COLO668 (cell line): Measurements from ENCODE around the gene GON4L.
"Not testable (repeated sequence)": the region's sequence is repeated elsewhere in the genome, so short reads cannot be mapped to it uniquely, and the experiment has no call there.

Source experiments
- DNase-seq: peaks from one replicate; lab custom pipeline; 2025; ENCODE audit not compliant: unreplicated experiment; lab: John Stamatoyannopoulos, UW

The GON4L gene

GRCh38 chr1:155856975-155857930 is at the start of gene GON4L:
Gene GON4L, minus strand, starts transcription at chr1:155857214. Its CDS starts 3,434 bp downstream, at chr1:155853780.
- DNase-seq: peak; percentile 96

DNA sequence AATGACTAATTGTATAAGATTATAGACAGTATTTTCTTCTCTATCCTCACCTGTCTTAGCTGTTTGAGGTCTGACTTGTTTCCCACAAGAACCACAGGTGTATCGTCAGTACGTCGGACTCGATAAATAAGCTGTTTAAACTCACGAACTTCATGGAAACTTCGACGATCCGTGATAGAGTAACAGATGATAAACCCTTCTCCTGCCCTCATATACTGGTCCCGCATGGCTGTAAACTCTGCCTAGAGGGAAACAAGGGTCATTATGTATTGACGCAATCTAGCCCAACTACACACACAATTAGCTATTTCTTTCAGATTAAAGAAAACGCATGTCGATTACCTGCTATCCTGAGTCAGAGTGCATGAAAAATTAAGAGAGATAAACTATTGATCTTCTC is 47.2 kb upstream of the GON4L start:
- DNase-seq: no peak

DNA sequence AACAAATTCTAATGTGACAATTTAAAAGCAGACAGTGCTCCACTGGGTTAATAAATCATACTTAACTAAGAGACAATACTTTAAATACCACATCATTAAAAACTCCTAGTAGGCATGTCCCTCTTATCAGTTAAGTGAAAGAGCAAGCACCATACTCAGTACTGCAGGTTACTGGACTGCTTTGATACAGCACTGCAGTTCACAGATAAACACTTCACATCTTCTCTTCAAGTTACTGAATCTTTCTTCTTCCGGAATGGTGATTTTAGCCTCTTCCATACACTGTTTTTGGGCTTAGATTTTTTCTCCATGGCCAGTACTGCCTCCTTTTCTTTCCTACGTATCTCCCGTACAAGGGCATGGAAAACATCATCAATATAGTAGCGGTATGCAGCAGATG is 43.1 kb upstream of the GON4L start:
- no peak for DNase-seq

- DNase-seq: no peak
Observed at GRCh38 chr1:155899683-155900082, 42.7 kb upstream of the GON4L start.

GRCh38 chr1:155898888-155899287 is 41.9 kb upstream of the GON4L start:
- no peak for DNase-seq

DNA sequence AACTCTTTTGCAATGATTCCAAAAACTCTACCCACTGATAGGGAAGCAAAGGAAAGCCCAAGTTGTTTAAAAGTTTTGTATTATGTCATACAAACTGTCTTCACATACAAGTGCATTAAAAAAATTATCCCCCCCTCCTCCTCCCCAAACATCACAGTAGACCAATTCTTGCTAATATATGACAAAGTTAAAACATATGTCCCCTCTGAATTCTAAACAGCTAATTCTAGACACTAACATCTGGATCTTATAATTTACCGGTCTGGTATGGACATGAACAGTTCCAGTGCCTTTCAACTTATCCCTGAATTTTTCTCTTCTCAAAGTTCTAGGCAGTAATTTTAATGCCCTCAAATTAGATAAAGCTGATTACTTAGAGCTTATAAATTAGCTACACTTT is 40.7 kb upstream of the GON4L start:
- DNase-seq: no peak

- DNase-seq: not testable (repeated sequence)
Observed at GRCh38 chr1:155896476-155896875, 39.5 kb upstream of the GON4L start.

DNA sequence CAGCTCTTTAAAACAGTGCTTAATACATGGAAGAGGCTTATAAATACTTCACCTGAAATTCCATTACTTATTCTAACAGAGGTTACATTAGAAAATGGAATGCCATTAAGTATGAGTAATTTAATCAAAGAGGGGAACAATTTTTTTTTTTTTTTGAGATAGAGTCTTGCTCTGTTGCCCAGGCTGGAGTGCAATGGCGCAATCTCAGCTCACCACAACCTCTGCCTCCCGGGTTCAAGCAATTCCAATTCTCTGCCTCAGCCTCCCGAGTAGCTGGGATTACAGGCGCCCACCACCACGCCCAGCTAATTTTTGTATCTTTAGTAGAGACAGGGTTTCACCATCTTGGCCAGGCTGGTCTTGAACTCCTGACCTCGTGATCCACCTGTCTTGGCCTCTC is 38.6 kb upstream of the GON4L start:
- not testable (repeated sequence) for DNase-seq

DNA sequence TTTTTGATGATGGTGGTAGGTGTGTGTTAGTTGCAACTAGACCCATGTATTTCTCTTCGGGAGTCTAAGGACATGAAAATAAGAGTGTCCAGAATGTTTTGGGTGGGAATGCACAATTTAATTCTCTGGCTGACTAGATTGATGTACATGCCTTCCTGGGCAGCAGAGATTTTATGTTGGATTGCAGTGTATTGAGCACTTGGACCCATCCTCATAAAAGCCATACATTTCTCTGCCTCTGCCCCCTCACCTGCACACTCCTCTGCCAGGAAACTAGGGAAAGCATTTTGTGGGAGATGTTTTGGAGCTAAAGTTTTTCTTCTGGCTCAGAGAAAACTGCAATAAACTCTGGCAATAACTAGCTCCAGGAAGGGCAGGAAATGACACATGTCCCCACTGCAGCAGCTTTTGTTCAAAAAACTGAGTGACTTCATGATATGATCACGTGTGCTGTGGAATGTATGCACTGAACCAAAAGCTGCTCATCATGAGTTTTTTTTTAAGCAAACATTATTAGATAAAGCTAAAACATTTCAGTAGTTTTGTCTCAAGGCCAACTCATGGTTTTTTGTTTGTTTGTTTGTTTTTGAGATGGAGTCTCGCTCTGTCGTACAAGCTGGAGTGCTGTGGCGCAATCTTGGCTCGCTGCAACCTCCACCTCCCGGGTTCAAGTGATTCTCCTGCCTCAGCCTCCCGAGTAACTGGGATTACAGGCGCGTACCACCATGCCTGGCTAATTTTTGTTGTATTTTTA is 36.6 kb upstream of the GON4L start:
- DNase-seq: no peak

GRCh38 chr1:155892796-155893195 is 35.8 kb upstream of the GON4L start:
- no peak for DNase-seq

DNA sequence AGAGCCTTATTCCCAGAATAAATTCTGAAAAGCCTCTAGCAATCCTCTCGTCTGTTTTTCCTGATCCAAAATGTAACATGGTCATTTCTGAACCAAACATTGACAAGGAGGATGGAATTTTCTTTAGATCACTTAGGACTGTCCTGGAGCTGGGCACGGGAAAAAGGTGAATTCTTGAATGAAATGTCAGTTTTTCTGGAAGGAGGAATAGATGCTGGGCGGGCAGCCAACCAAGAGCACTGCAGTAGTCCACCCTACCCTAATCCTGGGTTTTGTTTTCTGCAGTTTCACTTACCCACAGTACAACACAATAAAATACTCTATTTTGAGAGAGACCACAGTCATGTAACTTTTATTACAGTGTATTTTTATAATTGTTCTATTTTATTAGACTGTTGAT is 33.2 kb upstream of the GON4L start:
- DNase-seq: no peak

DNA sequence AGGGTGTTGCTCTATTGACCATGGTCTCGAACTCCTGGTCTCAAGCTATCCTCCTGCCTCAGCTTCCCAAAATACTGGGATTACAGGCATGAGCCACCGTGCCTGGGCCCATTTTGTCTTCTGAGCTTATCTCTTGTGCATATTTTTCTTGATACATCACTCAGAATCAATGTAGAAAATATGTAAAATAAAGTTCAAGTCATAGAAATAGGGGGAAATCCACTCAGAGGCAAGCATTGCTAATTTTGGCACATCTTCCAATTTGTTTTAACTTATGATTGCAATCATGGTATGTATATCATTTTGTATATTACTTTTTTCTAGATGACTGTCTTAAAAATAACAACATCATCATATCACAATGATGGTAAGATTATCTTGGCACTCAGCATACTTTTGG is 32.6 kb upstream of the GON4L start:
- DNase-seq: no peak

DNA sequence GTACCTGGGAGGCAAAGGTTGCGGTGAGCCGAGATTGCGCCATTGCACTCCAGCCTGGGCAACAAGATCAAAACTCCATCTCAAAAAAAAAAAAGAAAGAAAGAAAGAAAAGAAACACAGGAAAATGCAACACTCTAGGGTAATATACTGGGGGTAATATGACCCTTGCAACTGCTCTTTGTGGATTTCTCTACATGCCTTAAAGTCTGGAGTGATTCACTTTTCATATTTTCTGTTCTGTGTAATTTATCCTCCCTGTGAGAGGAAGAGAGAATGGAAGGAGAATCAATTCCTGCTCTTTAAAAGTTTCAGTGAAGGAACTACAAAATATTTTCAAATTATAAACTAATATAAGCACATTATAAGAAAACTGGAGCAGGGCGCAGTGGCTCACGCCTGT is 31.5 kb upstream of the GON4L start:
- no peak for DNase-seq

DNA sequence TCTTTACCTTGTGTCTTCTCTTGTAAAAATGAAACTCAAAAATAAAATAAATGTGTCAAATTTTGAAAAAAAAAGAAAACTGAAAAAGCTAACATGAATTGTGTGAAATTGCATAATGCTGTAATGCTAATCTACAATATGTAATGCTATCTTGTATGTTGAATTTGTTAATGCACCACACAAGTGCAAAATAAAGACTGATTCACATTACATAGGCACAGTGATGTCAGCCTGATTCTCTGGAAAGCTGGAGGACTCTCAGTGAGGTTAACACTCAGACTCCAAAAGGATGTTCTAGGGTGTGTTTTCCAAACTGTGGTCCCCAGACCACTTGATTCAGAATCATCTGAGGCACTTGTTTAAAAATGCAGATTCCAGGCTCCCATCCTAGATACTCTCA is 28.0 kb upstream of the GON4L start:
- DNase-seq: no peak

- no peak for DNase-seq
Observed at GRCh38 chr1:155884031-155884960, 27.3 kb upstream of the GON4L start.

DNA sequence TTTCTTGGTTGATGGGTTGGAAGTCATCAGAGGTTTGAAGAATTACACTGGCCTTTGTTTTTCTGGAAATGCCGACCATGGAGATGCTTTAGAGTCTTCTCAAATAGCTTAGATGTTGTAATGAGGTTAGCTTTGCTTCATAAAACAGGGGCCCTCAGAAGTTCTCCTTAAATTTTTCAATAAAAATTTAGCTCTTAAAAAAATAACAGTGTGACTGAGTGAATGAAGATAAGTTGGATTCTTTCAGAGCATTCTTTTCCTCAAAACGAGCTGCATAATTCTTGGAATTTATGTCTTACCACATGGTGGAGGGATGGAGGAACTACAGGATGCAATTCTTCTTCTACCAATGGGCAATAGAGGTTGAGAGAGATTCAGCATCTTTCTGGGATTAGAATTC is 25.8 kb upstream of the GON4L start:
- DNase-seq: no peak

- DNase-seq: no peak
Observed at GRCh38 chr1:155882235-155882634, 25.2 kb upstream of the GON4L start.

DNA sequence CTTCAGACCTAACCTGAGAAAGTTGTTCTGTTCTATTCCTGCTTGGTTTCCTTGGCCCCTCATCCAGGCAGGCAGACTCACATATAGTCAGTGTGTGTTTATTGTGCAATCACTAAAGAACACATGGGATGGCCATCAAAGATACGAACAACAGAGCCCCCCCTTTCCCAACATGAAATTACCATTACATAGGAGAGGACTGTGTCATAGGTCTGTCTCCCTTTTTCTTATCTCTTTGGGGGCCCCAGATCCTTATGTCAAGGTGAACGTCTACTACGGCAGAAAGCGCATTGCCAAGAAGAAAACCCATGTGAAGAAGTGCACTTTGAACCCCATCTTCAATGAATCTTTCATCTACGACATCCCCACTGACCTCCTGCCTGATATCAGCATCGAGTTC is 23.9 kb upstream of the GON4L start:
- no peak for DNase-seq

GRCh38 chr1:155880251-155880650 is 23.2 kb upstream of the GON4L start:
- no peak for DNase-seq

- DNase-seq: no peak
Observed at GRCh38 chr1:155877945-155878344, 20.9 kb upstream of the GON4L start.

DNA sequence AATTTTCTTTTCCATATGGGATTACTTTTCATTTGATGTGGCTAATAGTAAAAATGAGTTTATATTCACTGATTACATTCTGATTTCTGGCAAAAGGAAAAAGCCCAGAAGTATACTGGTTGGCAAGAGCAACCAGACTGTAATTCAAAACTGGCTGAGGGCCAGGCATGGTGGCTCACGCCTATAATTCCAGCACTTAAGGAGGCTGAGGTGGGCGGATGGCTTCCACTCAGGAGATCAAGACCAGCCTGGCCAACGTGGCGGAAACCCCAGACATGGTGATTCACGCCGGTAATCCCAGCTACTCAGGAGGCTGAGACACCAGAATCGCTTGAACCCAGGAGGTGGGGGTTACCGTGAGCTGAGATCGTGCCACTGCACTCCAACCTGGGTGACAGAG is 16.8 kb upstream of the GON4L start:
- DNase-seq: no peak
